GM21825 (cell line): ENCODE results near the gene TMEM18.

Experiments
- ATAC-seq: cut with Tn5 transposase; IDR thresholded peaks from one replicate; pipeline ENCODE4 v1.9.1; 2021; ENCODE audit warnings: mild to moderate bottlenecking, moderate library complexity; ENCODE audit not compliant: unreplicated experiment

Gene TMEM18

DNA sequence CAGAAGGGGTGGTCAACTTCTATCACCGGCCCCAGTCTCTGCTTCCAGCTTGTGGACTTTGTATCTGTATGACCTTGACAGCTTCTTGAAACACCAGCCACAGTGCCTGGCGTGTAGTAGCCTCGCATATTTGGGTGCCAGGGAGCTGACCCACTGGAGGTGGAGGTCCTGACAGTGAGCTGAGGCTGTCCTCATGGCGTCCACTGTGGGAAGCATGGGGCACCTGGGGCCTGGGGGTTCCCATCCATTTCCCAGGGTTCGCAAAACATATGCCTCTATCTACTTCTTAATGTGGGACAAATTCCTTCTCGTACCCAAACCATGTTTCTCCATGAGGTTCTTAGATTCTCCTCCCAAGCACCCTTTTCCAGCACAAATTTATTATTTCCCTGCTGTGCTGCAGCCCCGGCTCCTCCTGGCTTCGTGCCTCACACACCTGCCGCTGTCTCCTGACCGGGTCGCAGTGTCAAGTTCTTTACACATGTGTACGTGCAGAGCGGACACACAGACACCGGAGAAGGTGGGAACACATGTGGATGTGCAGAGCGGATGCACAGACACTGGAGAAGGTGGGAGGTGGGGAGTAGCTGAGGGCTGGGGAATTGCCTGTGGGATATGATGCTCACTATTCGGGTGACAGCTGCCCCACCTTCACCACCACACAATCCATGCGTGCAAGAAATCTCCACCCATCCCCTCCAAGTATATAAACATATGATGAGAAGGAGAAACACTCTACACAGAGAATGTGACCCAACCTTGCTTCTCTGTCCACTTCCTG is 23.4 kb downstream of the TMEM18 start:
- no peak for ATAC-seq

DNA sequence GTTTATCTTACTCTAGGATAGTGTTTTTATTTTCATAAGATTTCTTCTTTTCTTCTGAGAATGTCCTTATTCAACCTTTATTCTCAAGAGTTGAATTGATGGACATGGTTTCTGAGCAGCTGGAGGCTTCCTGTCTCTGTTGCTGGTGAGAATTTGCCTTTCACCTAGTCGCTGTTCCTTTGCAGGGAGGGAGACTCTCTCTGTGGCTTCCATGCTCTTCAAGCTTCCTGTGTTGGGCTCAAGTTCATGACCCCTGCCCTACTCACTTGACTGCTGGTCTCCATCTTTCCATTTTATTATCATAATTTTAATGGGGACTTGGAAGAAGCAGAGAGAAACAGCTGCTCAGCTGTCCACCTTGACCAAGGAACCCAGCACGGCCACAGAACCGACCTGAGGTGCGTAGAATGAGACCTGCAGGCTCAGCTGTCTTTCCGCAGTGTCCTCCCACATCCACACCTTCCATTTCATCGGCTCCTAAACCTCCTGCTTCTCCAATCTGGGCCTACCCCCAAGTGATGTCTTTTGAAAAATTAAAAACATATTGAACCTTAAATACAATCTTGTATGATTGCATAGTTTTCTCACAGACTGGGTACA is 24.2 kb downstream of the TMEM18 start:
- ATAC-seq, result no peak

DNA sequence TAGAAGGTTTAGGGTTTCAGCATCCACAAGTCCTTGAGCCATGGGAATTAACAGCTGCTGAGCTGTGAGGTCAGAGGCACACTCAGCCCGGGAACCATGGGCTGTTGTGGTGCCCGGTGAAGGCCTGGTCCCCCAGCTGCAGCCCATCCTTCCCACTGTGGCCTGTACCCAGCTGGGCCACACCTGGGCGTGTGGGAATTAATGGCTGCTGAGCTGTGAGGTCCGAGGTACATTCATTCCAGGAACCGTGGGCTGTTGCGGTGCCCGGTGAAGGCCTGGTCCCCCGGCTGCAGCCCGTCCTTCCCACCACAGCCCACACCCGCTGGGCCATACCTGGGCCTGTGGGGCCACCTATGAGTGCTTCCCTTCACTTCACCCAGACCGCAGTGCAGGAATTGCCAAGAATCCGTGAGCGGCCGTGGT is 25.2 kb downstream of the TMEM18 start:
- ATAC-seq, result no peak

DNA sequence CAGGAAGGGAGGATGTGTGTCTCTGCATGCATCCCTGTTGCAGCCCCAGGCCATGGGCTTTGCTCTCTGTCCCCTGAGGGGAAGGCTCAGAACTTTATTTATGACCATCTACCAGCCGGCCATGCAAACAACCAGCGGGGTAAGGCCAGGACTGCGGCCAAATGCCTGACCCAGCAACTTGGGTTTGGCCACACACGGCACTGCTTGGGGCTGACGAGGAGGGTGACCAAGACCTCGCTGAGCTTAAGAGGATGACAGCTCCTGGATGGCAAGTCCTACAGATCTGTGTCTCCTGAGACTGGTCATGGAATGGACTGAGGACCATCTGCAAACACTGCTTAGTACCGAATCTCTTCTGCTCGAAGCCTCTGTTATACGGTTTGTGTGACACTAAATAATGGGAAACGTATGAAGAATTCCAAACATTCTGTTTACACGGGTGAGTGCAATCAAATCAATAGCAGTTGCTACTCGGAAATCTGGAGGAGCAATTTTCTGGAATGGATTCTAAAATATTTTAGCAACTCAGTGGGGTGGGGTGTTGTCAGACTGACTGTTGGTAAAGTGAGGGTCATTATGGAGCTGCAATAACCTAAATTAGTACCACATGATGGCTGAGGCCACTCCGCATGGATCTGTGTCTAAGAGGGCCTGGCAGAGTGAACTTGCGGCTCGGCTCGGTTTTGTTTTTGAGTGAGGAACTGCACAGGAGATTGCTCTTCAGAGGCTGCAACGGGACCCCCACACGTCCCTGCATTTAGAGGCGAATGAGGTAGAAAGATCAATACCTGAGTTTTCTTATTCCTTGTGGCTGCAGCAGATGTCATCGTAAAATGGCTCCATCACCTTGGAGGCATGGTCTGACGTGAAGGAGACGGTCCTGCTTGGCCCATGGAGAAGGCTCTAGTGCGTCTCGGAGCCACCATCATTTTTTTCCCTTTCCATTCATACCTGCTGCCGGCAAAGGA is 26.6 kb downstream of the TMEM18 start:
- ATAC-seq, result no peak

DNA sequence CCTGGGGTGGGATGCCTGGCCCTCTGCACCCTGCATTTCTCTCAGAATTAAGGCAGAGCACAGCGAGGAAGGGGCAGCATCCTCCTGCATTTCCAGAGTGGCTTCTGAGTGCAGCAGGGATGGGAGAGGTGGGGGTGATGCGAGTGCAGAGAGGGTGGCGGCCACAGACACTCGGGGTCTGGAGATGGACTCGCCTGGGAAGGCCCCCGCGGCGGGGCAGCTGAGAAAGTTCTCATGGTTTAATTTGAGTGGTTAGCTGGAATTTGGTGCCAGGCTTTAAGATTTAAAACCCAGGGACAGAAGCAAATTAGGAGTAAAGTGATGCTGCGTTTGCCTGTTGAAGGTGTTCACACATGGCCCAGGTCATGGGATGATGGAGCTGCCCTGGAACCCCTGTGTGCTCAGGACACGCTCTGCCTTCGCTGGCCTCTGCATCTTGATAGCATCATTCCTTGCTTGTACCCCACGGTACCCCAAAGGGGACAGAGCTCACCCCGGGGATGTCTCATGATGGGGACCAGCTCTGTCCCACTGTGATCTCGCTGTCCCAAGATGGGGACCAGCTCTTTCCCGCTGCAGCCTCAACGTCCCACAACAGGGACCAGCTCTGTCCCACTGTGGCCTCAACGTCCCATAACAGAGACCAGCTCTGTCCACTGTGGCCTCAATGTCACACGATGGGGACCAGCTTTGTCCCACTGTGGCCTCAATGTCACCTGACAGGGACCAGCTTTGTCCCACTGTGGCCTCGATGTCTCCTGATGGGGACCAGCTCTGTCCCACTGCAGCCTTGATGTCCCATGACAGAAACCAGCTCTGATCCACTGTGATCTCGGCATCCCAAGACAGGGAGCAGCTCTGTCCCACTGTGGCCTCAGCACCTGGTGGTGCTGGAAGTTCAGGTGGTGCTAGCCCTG is 27.5 kb downstream of the TMEM18 start:
- no peak for ATAC-seq

DNA sequence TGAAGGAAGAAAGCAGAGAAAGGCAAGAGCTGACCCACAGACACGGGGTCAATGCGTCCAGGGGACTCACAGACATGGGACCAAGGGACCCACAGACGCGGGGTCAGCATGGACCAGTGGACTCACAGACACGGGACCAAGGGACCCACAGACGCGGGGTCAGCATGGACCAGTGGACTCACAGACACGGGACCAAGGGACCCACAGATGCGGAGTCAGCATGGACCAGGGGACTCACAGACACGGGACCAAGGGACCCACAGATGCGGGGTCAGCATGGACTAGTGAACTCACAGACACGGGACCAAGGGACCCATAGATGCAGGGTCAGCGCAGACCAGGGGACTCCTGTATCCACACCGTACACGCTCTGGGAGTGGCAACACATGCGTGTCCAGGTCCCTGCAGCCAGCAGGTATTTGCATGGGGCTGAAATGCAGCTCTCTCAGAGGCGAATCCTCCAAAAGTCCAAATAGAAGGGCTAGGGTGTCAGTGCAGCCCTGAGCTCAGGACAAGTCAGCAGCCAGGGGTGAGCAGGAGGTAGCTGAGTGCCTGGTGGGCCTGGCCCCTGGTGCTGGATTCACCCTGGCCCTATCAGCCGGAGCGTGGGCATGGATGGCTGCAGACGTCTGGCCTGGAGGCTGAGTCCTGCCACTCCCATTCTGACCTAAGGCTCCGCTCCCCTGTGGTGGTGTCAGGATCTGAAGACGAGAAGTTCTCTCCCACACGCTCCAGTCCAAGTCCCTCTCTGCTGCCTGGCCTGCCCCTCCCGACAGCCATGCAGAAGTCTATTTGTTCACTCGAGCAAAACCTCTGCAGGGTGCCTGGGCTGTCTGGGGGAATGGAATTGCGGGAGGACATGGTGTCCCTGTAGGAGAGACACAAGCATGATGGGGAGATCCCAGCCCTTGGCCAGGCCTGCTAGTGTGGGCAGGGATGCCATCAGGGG is 28.5 kb downstream of the TMEM18 start:
- no peak for ATAC-seq

DNA sequence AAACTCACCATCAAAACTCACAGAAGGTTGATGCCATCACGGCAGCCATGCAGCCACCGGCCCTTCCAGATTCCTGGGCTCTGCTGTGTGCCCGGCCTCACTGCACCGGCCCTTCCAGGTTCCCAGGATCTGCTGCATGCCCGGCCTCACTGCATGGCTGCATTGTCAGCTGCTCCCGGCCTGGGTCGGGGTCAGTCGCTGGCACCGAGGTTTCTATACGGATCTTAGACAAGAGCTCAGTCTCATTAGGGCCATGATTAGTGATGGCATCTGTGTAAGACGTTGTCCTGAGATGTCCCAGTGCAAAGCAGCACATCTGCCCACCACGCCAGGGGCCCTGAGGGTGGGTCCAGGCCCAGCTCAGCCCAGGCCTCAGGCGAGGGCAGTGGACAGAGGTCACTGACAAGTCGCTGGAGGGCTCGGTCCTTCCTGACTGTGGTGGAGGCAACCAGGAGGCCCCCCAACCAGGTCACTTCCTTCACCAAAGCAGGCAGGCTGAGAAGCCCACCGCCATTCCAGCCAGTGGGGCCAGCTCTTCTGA is 29.4 kb downstream of the TMEM18 start:
- ATAC-seq, result no peak

DNA sequence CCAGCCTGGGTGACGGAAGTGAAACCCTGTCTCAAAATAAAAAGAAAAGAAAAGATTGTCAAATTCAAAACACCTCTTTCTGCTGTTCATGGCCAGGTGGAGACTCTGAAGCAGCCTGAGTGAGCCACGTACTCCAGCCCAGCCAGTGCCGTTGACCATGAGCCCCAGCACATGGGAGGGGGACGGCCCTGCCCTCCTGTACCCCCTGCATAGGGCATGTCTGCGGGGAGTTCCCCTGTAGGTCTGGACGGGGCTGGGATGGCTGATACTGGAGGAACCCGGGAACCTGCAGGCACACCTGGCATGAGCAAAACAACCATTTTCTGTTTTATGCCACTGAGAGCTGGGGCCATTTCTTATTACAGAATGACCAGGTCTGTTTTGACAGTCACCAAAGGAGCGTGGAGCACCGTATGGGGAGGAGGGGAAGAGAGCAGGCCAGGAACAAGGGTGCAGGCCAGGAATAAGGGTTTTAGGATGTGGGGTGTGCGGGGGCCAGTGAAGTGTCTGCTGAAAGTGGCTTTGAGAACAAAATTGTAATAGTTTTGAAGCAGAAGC is 30.1 kb downstream of the TMEM18 start:
- no peak for ATAC-seq

DNA sequence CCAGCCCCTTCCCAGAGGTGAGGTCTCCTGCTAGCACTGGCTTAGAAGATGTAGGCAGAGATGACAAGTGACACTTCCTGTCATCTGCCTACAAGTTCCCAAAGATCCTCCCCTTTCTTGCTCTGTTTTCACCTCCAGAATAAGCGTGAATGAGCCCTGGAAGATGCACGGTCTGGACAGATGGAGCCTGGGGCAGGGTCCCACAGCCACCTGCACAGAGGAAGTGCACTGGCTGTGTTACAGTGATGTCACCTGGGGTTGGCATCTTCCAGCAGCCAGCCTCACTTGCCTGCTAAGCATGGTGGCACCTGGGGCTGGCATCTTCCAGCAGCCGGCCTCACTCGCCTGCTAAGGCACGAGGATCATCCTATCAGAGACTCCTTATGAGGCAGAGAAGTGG is 32.3 kb downstream of the TMEM18 start:
- ATAC-seq, result no peak

DNA sequence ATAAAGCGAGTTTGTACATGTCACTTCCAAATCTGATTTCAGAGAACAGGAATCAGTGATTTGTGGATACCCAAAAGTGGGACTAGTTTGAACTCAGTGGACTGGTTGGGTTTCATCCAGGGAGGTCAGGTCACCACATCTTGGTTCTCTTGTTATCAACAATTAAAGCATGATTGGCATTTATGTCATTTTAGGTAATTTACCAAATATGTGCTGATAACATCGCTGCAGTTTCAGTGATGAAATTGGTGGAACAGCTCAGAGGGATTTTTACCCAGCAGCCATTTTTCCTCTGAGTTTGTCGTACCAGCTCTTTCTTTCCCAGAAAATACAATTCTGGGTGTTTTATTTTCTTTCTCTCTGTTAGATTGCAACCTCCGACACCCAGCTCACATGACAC is 33.4 kb downstream of the TMEM18 start:
- no peak for ATAC-seq

DNA sequence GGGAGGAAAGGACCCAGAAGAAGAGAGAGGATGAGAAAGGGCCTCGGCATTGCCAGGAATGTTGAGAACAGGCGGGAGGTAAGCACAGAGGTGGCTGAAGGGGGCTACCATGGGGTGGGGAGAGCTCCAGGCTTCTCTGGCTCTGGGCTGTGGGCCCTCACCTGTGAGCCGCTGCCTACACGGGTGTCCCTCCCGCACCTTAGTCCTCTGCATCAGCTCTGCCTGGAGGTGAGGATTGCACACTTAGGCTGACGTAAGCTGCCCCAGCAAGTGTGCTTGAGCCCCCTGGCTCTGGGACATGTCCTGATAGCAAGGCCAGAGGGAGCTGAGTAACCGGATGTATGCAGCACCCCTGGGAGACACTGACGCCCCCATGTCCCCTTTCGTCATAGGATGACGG is 33.9 kb downstream of the TMEM18 start:
- ATAC-seq, result no peak

DNA sequence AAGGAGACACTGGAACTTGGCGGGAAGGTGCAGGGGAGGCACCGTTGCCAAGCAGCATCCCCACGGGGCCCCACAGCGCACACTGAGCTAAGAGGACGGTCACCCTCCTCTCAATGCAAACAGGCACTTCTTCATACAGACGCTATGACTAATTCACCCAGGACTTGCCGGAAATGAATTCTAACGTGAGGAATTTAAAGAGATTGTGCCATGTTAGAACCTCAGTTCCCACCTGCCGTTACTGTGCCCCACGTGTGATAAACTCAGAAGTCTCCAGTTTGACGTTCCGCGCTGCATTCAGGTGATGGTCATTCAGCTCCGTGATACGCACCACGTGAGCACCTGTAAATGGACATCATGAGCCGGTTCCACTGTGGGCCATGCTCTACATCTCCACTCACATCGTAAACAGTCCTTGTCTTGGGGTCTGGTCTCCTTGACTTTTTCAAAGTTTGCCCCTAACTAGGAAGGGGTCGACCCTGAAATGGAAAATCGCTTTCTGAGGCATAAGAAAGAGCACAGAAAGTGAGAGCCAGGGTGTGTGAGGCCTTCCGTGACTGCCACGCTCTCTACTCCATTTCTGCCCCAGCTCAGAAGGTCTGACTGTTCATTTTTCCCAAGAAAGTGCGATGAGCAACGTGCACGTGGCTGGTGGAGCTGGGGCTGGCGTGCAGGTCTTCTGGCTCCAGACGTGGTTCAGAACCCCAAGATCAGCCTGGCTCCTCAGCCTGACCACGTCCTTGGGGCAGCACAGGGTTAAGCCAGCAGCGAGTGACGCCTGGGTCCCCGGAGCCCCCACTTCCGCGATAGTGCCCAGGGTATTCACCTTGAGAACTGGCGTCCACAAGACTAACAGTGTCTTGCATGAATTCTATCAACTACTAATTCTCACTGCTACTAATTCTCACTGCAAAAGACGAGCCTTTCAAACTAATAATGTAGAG is 35.1 kb downstream of the TMEM18 start:
- ATAC-seq, result no peak

DNA sequence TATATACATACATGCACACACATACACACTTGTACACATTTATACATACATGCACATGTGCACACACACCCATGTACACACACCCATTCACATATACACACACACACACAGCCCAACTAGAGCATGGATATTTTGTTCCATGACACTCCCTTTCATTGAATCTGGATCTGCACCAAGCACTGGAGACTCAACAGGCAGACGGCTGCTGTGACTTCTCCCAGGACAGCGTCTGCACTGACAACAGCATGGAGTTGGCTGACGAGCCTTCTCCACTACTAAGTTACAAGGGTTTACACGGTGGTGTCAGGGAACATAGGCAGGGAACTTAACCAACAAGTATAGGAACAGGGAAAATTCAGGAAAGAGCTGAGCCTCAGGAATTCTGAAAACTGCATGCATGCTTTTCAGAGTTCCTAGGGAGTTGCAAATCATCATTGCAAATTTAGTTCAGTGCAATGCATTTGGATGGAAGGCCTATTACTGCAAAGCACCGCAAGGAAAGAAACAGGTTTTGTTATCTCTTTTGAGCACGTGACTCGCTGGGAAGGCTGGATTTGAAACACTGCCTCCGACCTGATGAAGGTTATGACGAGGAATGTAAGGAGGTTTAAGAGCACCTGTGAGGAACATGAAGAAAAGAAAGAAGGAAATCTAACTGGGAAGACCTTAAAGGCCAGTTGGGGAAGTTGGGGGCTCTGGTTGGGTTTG is 35.9 kb downstream of the TMEM18 start:
- ATAC-seq, result no peak

DNA sequence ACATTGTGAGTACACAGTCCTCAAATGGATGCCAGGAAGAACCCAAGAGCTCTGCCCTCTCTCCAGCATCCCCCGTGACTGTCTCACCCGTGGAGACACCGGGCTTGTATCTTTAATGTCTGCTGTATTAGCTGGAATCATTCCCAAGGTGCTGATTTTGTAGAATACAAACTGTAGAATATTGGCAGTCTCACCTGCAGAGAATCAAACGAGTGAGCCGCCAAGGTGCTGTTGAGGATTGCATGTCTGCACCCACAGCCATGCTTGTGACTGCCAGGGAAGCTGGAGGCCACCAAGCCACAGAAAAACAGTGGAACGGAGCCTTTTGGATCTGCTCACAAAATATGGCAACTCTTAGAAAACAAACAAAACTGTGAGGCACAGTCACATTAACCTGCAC is 37.5 kb downstream of the TMEM18 start:
- no peak for ATAC-seq

DNA sequence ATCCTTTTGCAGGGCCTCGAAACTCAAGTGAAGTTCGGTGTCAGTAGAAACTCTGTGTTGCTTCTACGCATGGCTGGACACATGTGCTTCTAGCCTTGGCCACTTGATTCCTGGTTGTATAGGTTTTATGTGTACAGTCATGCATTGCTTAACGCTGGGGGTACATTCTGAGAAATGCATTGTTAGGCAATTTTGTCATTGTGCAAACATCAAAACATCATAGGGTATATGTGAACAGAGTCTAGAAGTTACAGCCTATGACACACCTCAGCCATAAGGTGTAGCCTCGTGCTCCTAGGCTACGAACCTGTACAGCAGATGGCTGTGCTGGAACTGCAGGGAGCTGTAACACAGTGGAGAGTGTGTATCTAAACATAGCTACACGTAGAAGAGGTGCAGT is 39.4 kb downstream of the TMEM18 start:
- no peak for ATAC-seq

DNA sequence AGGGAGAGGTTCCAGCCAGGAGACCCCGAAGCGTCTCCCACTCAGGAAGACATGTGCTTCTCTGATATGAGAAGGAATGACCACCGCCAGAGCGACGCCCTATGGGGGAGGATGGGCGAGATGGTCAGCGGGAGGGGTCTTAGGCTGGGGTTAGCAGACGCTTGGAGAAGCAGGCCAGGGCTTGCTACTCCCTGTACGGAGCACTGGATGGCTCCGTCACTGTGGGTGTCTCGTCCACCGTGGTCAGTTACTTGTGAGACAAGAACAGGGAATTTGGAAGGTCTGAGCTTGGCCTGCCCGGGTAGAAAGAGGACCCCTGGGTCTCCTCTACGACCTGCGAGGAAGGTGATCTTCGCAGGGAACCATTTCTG is 39.8 kb downstream of the TMEM18 start:
- no peak for ATAC-seq
